Lower leg skin (tissue), 4 donors: ENCODE data around the gene ERCC4. TPM values are rescaled to one million over a fixed set of nuclear protein-coding genes. Genes with fewer than 3 reads are reported as not detected.

Source experiments
- DNase-seq, 2 donors: peaks; one replicate each; pipeline ENCODE4 v3.0.0-alpha.2; 2019; ENCODE audit warnings: low spot score in 2 of 2
- H3K4me3 ChIP-seq: fragments of 200-600 bp; sonication (generic); 2 replicates; pipeline ENCODE4 v1.5.1; 2017; ENCODE audit warnings: mild to moderate bottlenecking, low read depth; ENCODE audit not compliant: poor library complexity, severe bottlenecking
- POLR2A ChIP-seq, 2 donors: fragments of 450-650 bp; IDR thresholded peaks; one replicate each; pipeline ENCODE4 v1.6.1; 2016 to 2017; ENCODE audit warnings: antibody characterized with exemption in 2 of 2, mild to moderate bottlenecking in 1 of 2, moderate library complexity in 1 of 2
- WGBS, 2 donors: methylation state at CpG; one replicate each; pipeline ENCODE4 v1.1.5; 2018; 5-methylcytosine and 5-hydroxymethylcytosine counted together
- intact Hi-C: fragments of 100-400 bp; cut with DNase I; formaldehyde crosslinking; loops from one replicate; pipeline ENCODE4 v1.15.0; 2023; ENCODE audit warnings: low total_unique reads
- total RNA-seq, 4 donors: library from RNA; depleted of rRNA; stranded (reverse); fragments of >200 nt; gene quantifications; one replicate each; pipeline ENCODE4 v1.1.0, GENCODE V29; 2016
- TF ChIP-seq, protein P1 (sequence below), 3 donors: fragments of 450-650 bp; IDR thresholded peaks; one replicate each; pipeline ENCODE4 v1.5.1; 2016; ENCODE audit warnings: antibody characterized with exemption in 3 of 3, mild to moderate bottlenecking in 3 of 3, moderate library complexity in 2 of 3

Gene ERCC4
- total RNA-seq, 4 donors from 2014 or later: 4.0 to 11.6 (median 6.9) TPM

DNA sequence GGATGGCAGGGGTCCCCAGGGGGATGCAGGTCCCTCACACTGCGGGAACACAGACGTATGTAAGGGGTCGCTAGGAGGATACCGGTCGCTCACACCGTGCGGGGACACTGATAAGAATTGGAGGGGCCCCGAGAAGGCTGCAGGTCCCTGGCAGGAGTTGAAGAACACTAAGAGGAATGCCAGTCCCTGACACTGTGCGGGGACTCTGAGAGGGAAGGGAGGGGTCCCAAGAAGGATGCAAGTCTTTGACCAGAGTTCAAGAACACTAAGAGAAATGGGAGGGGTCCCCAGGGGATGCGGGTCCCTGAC is 510 bp downstream of the ERCC4 start:
- no peak for TF ChIP-seq POLR2A (IDR thresholded peaks at IDR 0.05)
- TF ChIP-seq, protein P1, sequence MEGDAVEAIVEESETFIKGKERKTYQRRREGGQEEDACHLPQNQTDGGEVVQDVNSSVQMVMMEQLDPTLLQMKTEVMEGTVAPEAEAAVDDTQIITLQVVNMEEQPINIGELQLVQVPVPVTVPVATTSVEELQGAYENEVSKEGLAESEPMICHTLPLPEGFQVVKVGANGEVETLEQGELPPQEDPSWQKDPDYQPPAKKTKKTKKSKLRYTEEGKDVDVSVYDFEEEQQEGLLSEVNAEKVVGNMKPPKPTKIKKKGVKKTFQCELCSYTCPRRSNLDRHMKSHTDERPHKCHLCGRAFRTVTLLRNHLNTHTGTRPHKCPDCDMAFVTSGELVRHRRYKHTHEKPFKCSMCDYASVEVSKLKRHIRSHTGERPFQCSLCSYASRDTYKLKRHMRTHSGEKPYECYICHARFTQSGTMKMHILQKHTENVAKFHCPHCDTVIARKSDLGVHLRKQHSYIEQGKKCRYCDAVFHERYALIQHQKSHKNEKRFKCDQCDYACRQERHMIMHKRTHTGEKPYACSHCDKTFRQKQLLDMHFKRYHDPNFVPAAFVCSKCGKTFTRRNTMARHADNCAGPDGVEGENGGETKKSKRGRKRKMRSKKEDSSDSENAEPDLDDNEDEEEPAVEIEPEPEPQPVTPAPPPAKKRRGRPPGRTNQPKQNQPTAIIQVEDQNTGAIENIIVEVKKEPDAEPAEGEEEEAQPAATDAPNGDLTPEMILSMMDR (IDR thresholded peaks at IDR 0.05): no peak
- intact Hi-C loops: loop anchor here (10.0 kb wide), 1 partner anchor 324 kb away; no protein-coding TSS in a partner anchor
- peak overlapping the region; percentile 96 for H3K4me3 ChIP-seq
- 0 to 1% methylated on average over 10 of the region's 10 CpGs for WGBS, 2 donors
- DNase-seq: no peak

DNA sequence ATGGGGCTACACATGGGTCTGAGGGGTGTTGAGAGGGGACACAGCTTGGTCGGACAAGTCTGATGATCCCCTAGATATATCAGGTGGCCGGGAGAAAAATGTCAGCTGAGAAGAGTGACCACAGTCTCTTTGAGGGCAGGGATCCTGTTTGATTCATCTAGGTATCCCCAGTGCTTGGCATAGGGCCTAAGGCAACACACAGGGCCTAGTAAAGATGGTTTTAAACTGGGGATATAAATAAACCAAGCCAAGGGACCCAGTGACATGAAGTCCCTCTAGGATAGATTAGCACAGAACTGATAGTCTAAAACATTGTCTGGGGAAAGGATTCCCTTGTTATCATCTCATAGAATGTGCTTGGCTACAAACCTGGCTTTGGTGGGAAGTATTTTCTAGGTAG is 1.4 kb downstream of the ERCC4 start:
- WGBS, 2 donors: 81 to 89% methylated on average over 2 of the region's 2 CpGs
- no peak for DNase-seq
- no peak overlapping the region for H3K4me3 ChIP-seq
- TF ChIP-seq, protein P1 (IDR thresholded peaks at IDR 0.05): no peak
- no peak for TF ChIP-seq POLR2A (IDR thresholded peaks at IDR 0.05)
- intact Hi-C loops: loop anchor here (10.0 kb wide), 1 partner anchor 323 kb away; no protein-coding TSS in a partner anchor

DNA sequence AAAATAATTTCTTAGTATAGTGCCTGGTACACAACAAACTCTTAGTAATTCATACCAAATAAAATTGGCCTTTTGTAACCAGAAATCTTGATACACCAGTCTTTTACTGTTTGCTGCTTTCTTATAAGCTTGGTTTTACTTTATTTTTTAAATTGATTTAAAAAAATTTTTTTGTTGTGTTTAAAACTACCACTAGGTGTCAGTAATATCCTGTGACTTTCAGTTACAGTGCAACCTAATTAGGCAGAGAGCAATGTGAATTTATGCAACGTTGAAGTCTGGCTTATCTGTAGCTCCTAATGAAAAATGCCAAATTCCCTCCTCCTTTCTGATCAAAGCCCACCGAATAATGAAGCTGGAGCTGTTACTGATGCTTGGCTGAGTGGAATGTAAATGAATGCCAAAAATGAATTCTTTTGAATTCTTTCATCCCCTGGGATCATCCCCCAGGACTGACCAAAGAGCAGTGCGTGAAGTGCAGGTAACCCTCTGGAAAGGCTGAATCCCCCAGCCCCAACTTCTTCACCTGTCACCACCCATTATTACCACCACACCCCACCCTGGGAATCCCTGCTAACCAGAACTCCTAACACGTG is 3.8 kb downstream of the ERCC4 start:
- no peak for TF ChIP-seq POLR2A (IDR thresholded peaks at IDR 0.05)
- TF ChIP-seq, protein P1 (IDR thresholded peaks at IDR 0.05): peak in 1 of 3 donors; percentile 24
- 36 to 37% methylated on average over 4 of the region's 4 CpGs for WGBS, 2 donors
- DNase-seq: no peak
- intact Hi-C loops: loop anchor here (10.0 kb wide), 1 partner anchor 321 kb away; no protein-coding TSS in a partner anchor
- no peak overlapping the region for H3K4me3 ChIP-seq

DNA sequence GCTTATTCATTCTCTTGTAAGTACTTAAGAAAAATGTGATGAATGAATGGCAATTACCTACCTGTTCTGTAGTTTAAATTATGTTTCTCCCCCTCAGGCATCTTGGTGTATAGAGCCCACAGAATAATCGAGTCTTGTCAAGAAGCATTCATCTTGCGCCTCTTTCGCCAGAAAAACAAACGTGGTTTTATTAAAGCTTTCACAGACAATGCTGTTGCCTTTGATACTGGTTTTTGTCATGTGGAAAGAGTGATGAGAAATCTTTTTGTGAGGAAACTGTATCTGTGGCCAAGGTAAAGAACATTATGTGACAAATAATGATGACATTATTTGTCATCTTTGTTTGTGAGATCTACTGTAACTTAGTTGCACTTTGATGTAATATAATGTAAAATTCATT is 6.5 kb downstream of the ERCC4 start:
- intact Hi-C loops: loop anchor here (5.0 to 10.0 kb wide), 2 partner anchors 318 to 601 kb away; no protein-coding TSS in a partner anchor
- no peak overlapping the region for H3K4me3 ChIP-seq
- TF ChIP-seq, protein P1 (IDR thresholded peaks at IDR 0.05): no peak
- TF ChIP-seq POLR2A (IDR thresholded peaks at IDR 0.05): no peak
- DNase-seq: no peak
- 74% methylated on average over 4 of the region's 4 CpGs for WGBS, 2 donors

DNA sequence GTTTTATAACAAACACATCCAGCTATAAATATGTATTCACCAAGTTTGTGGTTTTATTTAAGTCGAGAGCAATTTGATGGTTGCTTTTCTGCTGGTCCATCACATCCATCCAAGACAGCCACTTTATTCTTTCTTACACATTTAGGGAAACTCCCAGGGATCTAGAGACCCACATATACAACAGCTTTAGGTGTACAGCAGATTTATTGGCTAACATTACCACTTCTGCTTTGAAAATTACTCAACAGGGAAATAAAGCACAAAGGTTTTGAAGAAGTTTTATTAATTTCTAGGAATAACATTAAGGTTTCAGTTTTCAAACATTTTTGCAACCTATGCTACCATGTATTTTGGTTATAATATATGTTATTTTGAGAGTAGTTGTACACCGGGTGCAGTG is 6.9 kb downstream of the ERCC4 start:
- intact Hi-C loops: loop anchor here (5.0 to 10.0 kb wide), 2 partner anchors 318 to 600 kb away; no protein-coding TSS in a partner anchor
- TF ChIP-seq, protein P1 (IDR thresholded peaks at IDR 0.05): no peak
- TF ChIP-seq POLR2A (IDR thresholded peaks at IDR 0.05): no peak
- WGBS, 2 donors: 83 to 88% methylated on average over 2 of the region's 2 CpGs
- H3K4me3 ChIP-seq: no peak overlapping the region
- DNase-seq: no peak

DNA sequence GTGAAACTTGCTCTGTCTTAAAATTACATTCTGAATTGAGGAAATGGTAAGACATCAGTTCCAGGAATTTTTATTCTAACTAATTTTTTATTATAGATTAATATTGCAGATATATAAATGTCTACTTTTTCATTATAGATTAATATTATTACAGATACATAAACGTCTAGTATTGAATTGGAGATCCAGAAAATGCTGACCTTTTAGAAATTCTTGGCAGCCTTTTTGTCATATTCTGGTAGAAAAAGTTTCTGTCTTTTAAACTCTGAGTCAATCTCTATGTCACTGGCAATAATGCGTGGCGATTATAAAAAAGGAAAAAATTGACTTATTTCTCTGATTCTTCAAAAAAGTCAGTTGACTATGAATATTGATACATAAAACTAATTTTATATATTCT is 8.7 kb downstream of the ERCC4 start:
- TF ChIP-seq, protein P1 (IDR thresholded peaks at IDR 0.05): no peak
- no peak for TF ChIP-seq POLR2A (IDR thresholded peaks at IDR 0.05)
- 85 to 88% methylated on average over 3 of the region's 3 CpGs for WGBS, 2 donors
- H3K4me3 ChIP-seq: no peak overlapping the region
- intact Hi-C loops: loop anchor here (5.0 to 10.0 kb wide), 2 partner anchors 316 to 599 kb away; no protein-coding TSS in a partner anchor
- DNase-seq: no peak
